ENCODE measurements around the gene BOD1. TPM values are rescaled to one million over a fixed set of nuclear protein-coding genes. Genes with fewer than 3 reads are reported as not detected.

BOD1 gene
- total and polyA plus RNA-seq, 2 of the 8 experiments (the other 6 are each of a cell fraction or from before 2014, with no cell fraction given) = 107 to 149 TPM

- TF ChIP-seq KDM5A (IDR thresholded peaks at IDR 0.05; ENCODE audit: low read length) = no peak
- TF ChIP-seq SIN3A (conservative IDR thresholded peaks at IDR 0.05 in 1 of 2, IDR thresholded peaks at IDR 0.05 in 1 of 2; ENCODE audit: low read depth in 1 of 2, low read length in 2 of 2) = no peak
- TF ChIP-seq BACH1 (IDR thresholded peaks at IDR 0.05; ENCODE audit: low read length) = no peak
Observed at GRCh38 chr5:173646692-173647091, 30.2 kb upstream of the BOD1 start (continued).

Measured in H1 (cell line).